HG03108 (cell line): ENCODE measurements around the gene ZKSCAN5.
"Not testable (repeated sequence)": the region's sequence is repeated elsewhere in the genome, so short reads cannot be mapped to it uniquely, and the experiment has no call there.

ENCODE experiments used
- ATAC-seq: cut with Tn5 transposase; IDR thresholded peaks from one replicate; pipeline ENCODE4 v1.9.1; 2021; ENCODE audit warnings: moderate library complexity; ENCODE audit not compliant: unreplicated experiment

The ZKSCAN5 gene

DNA sequence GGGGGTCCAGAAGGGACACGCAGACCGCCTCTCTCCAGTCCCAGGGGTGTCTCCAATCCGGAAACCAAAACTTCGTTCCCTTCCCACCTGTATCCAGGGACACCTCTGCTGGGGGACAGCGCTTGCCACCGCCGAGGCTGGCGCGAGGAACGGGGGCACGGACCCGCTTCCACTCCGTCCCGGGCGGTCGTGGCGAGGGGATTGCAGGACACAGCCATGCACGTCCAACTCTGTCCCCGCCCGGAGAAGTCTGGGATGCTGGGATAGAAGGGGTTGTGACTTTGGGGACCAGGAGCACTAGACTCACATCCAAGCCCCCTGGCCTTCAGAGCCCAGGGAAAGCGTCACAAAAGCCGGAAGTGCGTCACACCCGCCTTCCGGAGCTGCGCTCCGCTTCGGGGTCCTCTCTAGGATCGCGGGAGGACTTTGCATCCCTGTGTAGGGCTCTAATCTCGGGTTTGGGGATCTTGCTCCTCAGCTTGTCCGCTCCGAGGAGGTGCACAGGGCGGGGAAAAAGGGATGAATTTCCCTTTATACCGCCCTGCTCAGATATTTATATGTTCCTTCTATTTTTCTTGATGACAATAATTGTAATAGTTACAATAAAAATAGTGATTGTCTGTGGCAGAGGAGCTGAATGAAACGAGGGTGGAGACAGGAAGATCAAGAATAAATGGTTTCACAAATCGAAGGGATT is 47.5 kb downstream of the ZKSCAN5 start, which contains the start of gene FAM200A:
Gene FAM200A, minus strand, starts transcription at position 348 of the 697 bp plus-strand sequence. CDS start 3,707 bp downstream, outside the sequence.
- peak; percentile 94 for ATAC-seq

DNA sequence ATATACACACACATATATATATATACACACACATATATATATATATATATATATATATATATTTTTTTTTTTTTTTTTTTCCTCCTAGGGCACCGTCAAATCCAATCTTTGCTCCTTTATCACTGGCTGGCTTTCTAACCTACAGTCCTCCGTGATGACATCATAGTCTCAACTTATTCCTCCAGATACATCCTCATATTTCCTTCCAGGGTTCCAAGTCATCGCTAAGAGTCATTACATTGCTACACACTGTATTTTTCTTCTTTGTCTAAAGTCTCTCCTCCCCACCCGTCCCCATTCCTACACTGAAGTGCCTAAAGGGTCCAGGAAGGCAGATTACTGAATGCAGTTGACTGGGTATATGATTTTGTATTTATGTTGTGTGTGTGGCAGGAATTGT is 48.6 kb downstream of the ZKSCAN5 start:
- ATAC-seq: no peak

- no peak for ATAC-seq
Observed at GRCh38 chr7:99554939-99555338, 50.5 kb downstream of the ZKSCAN5 start.

DNA sequence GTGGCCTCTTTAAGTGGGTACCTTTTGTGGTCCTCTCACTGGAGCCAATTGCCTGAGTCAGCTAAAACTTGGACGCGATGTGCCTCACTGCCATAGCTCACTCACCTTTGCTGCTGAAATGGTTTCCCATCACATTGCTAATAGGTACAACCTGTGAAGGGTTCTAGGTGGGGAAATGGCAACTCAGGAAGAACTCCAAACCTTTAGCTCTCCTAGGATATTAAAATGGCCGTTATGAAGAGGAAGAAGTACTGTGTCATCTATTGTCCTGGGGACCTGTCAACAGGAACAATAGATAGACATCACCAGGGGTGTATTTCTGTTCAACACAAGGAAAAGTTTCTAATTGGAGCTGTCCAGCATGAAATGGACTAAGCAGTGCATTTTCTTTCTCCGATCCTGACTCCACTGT is 52.7 kb downstream of the ZKSCAN5 start:
- ATAC-seq: no peak

DNA sequence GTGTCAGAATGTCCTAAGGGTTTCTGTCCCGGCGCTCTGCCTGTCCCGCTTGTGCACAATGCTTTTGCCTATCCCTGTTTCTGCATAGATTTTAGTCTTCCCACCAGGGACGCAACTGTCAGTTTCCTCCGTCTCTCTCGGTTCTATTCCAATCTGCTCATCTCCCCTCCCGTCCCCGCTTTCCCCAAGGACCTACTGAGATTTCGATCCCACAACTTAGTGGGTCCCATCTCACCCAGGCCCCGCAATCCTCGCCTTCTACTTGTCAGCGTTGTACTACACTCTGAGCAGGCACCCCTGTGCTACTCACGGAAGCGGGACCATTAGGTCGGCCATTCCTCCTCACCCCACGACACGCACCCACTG is 53.5 kb downstream of the ZKSCAN5 start:
- ATAC-seq: no peak

DNA sequence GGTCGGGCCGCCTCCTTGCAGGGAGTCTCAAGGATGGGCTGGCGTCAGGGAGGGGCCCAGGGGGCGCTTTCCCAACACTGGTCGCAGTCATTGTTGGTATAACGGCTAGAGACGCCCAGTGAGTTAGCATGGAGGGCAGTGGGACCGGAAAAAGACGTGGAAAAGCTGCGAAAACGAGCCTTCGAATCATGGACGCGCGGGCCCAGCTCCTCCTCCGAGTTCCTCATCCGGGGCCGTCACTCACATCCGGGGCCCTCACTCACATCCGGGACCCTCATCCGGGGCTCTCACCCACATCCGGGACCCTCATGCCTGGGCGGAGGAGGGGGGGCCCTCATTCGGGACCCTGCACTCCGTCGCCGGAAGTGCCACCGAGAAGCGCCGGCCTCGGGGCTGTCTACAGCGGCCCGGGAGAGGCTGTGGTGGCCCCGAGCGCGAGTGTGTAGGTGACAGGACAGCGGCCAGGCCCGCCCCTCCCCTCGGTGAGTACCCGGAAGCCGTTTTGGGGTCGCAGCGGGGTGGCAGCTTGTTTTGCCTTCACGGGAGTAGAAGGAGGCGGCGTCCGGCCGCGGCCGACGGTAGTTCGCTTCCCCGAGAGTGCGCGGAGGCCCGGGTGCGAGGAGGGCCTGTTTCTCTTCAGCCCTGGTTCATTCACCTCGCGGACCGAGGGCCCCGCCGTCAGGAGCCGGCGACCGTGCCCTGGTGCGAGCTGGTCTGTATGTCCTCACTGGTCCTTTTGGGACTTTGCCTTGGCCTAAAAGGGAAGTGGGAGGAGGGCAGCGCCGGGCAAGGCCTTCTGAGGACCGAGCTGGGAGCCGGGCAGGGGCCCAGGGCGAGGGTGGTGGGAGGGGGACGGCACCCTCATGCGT is 54.1 kb downstream of the ZKSCAN5 start, which contains the start of gene ZNF655:
Gene ZNF655, plus strand, starts transcription at position 337 of the 869 bp plus-strand sequence. CDS start 1,918 bp downstream, outside the sequence.
- peak; percentile 73 for ATAC-seq

DNA sequence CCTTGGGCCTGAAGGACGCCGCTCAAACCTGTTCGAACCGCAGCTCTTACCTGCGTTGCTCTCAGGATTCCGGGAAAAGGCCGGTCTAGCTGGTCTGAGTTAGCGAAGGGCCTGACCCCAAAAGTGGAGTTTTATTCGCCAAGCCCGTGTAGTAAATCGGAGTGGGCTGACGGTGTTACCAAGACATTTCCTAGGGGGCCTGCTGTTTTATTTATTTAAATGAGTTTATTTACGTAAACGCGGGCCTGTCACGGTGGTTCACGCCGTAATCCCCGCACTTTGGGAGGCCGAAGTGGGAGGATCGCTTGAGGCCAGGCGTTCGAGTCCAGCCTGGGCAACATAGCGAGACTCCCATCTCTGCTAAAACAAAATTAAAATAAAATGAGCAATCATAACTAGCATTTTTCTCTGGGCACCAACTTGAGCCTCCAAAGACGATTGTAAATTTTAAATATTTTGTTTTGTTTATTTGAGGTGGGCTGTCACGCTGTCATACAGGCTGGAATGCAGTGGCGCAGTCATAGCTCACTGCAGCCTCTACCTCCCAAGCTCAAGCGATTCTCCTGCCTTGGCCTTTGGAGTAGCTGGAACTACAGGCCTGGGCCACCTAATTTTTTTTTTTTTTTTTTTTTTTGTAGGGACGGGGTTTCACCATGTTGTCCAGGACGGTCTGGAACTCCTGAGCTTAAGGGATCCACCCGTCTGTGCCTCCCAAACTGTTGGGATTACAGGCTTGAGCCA is 54.9 kb downstream of the ZKSCAN5 start:
- ATAC-seq: no peak

DNA sequence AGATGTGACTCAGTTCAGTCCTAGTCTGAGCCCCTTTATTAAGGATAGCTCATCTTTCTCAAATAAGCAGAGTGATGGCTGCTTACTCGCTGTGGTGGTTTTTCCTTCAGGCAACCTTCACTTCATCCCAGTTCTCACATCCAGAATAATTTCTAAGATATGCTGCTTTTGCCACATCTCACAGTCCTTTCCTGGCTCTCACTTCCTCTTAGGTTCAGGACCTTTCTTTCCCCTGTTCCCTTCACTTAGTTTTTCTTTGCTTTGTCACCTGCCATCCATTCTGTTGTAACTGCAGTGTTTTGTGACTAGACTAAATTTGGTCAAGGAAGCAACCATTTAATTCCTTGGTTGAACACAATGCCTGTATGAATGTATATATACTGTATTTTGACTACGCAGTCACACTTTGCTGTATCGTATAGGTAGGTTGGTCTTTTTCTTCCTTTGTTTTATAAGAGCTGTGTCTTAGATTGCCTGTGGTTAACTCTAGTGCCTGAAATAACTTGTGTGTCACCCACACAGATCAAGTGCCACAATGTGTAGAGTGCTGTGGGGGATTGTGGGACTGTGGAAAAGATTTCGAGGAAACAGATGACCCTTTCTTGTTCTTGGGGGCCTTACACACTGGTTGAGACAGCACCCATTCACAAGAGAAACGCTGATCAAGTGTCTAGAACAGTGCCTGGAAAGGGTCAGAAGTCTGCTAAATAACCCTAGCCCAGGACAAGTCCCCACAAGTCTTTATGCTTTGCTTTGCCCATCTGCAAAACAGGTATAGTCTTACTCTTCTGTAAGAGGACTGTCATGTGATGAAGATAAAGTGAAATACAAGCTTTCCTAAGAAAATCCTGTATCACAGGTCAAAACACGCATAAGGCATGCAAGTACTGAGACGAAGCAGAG is 56.6 kb downstream of the ZKSCAN5 start:
- no peak for ATAC-seq

GRCh38 chr7:99561737-99562051 is 57.2 kb downstream of the ZKSCAN5 start:
- no peak for ATAC-seq

DNA sequence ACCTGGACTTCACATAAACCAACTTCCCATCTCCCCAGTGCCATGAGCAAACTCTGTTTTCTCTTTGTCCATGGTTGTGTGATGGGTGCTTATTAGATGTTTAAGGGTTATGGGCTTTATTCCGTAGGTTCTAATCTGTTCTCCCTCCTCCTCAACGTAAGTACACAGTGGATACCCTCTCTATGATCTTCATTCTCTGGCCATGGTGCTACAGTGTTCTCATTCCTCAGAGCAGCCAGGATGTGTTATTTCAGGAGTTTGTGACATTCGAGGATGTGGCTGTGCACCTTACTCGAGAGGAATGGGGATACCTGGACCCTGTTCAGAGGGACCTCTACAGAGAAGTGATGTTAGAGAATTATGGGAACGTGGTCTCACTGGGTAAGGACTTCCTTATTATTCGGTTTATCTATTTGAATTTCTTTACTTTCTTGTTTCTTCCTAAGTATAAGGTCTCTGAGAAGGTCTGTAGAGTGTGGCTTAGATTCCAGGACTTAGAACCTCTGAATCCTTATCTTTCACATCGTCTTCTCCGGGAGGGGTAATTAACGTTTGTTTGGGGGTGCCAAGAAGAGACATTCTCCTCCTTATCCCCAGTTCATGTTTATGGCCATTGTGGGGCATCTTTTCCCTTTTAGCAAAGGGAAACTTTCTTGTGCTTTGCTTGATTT is 57.8 kb downstream of the ZKSCAN5 start:
- no peak for ATAC-seq

GRCh38 chr7:99562832-99563231 is 58.4 kb downstream of the ZKSCAN5 start:
- no peak for ATAC-seq

DNA sequence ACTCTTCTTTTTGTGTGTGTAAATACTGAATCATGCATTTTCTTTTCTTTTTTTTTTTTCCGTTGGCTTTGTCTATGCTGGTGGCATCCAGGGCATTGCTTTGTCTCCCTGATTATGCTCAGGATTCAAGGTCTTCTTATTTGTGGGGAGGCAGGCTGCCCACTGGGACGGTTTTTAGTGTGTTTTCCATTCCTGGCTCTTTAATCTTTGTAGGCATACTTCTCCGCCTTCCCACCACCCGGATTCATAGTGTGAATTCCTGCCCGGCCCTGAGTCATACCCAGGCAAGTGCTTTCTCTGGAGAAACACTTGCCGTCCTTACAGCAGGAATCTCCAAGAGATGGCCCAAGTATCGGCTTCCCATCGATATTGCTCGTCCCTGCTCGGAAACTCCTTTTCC is 59.2 kb downstream of the ZKSCAN5 start:
- ATAC-seq: no peak

- ATAC-seq: not testable (repeated sequence)
Observed at GRCh38 chr7:99568770-99569169, 64.3 kb downstream of the ZKSCAN5 start.

DNA sequence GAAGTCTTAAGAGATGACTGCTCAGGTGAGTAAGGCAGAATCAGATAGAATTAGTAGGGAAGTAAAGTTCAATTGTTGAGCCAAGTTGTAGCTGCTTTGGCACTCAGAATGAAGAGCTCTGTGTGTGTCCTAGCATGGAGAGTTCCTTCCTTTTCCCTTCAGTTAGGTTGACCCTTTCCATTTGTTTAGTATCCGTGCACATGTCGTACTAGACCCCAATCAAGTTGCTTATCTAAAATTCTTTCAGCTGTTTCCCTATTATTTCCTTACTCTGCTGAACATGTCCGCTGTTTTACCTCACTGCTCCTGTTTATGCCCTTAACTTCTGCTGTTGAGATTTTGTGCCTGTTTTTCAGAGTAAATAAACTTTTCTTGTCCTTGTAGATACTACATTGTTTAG is 67.3 kb downstream of the ZKSCAN5 start:
- no peak for ATAC-seq

DNA sequence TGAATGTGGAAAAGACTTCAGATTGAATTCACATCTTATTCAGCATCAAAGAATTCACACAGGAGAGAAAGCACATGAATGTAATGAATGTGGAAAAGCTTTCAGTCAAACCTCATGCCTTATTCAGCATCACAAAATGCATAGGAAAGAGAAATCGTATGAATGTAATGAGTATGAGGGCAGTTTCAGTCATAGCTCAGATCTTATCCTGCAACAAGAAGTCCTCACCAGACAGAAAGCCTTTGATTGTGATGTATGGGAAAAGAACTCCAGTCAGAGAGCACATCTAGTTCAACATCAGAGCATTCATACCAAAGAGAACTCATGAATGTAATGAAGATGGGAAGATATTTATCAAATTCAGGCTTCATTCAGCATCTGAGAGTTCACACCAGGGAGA is 68.8 kb downstream of the ZKSCAN5 start:
- no peak for ATAC-seq

DNA sequence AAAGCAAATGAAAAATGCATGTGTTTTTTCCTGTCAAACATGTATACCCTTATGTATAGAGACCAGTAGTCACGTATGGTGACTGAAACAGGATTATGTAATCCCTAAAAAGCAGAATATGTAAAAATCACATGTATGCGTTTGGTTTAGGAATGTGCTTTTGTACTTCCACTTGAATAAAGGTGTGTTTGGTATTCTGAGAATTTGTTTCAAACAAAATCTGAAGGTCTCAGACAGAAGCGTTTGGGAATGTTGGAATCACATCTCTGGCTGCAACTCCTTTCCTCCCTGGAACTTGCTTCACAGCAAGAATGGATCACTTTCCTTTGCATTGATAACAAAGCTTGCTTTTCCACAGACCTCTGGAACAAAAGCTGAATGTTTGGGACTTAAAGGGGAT is 71.8 kb downstream of the ZKSCAN5 start:
- ATAC-seq: no peak

- ATAC-seq: no peak
Observed at GRCh38 chr7:99579281-99579955, 75.0 kb downstream of the ZKSCAN5 start.

DNA sequence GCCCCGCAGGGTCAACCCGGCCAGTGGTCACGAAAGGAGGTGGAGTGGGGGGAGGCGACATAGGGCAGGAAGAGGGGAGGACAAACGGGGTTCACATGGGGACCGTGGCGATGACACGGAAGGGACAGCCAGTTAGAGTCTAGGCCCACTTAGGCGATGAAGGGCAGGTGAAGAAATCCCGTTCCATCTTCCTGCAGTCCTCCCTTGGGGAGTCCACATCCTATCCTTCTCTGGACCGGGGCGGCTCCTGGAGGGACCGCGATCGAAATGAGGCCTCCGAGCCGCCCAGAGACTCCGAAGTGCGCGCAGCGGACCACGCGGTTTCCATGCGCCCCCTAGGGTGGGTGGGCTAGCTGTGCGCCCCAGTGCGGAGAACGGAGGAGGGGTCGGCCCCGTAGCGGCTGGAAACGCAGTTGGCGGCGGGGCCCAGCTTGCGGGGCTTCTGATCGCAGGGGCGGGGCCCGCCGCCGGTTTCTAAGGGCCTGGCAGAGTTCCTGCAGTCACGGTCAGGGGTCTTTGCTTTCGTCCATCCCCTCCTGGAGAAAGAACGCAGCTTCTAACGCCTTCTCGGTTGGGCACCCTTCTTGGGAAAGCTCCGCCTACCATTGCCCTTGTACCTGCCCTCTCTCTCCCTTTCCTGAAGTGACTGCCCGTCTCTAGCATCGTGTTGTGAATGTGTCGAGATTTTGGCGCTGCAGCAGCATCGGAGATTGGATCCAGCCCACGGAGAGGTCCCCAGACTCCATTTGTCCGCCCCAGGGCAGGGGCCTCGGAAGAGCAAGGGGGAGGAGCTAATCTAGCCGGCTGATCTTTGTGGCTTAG is 75.7 kb downstream of the ZKSCAN5 start:
- no peak for ATAC-seq
